Mesendoderm (in vitro differentiated cells): ENCODE results near the gene ITCH.
"Not testable (repeated sequence)": the region's sequence is repeated elsewhere in the genome, so short reads cannot be mapped to it uniquely, and the experiment has no call there.

Source experiments
- DNase-seq: peaks from one replicate; pipeline ENCODE4 v3.0.0; 2013
- H2AK5ac ChIP-seq: 2 replicates; pipeline ENCODE4 v1.6.1; 2013; ENCODE audit warnings: low read length, inconsistent platforms
- H2BK120ac ChIP-seq: 2 replicates; pipeline ENCODE4 v1.6.1; 2013; ENCODE audit warnings: low read depth, mild to moderate bottlenecking, low read length, moderate library complexity, mixed read lengths
- H2BK15ac ChIP-seq: replicated peaks from 2 replicates; pipeline ENCODE4 v1.6.1; 2013; ENCODE audit warnings: low read depth, mild to moderate bottlenecking, moderate library complexity
- H2BK5ac ChIP-seq: 2 replicates; pipeline ENCODE4 v1.6.1; 2013; ENCODE audit warnings: low read length, inconsistent platforms
- H3K18ac ChIP-seq: 2 replicates; pipeline ENCODE4 v1.6.1; 2013; ENCODE audit warnings: mild to moderate bottlenecking, low read length, mixed read lengths
- H3K23ac ChIP-seq: one replicate; pipeline ENCODE4 v1.6.1; 2013; ENCODE audit warnings: low read length
- H3K27ac ChIP-seq: 2 replicates; pipeline ENCODE4 v1.5.1; 2013; ENCODE audit warnings: low read depth, mild to moderate bottlenecking, inconsistent platforms, low read length, moderate library complexity
- H3K27me3 ChIP-seq: 2 replicates; pipeline ENCODE4 v1.6.1; 2013; ENCODE audit warnings: low read length, control low read depth, mild to moderate bottlenecking, inconsistent platforms; ENCODE audit not compliant: insufficient read depth, poor library complexity
- H3K36me3 ChIP-seq: 2 replicates; pipeline ENCODE4 v1.6.1; 2013; ENCODE audit warnings: low read length, inconsistent platforms; ENCODE audit not compliant: control insufficient read depth, insufficient read depth
- H3K4ac ChIP-seq: one replicate; pipeline ENCODE4 v1.6.1; 2013; ENCODE audit warnings: low read depth, mild to moderate bottlenecking, low read length, moderate library complexity
- H3K4me1 ChIP-seq: 2 replicates; pipeline ENCODE4 v1.6.1; 2013; ENCODE audit warnings: low read depth, low read length, inconsistent platforms; ENCODE audit not compliant: control insufficient read depth
- H3K4me2 ChIP-seq: 2 replicates; pipeline ENCODE4 v1.6.1; 2013; ENCODE audit warnings: low read length
- H3K4me3 ChIP-seq: 2 replicates; pipeline ENCODE4 v1.5.1; 2013; ENCODE audit warnings: mild to moderate bottlenecking, low read length
- H3K56ac ChIP-seq: one replicate; pipeline ENCODE4 v1.6.1; 2013; ENCODE audit warnings: low read length
- H3K79me1 ChIP-seq: 2 replicates; pipeline ENCODE4 v1.6.1; 2013; ENCODE audit warnings: low read length, inconsistent platforms
- H3K79me2 ChIP-seq: 2 replicates; pipeline ENCODE4 v1.6.1; 2013; ENCODE audit warnings: mild to moderate bottlenecking, low read length; ENCODE audit not compliant: control insufficient read depth, insufficient read depth
- H3K9ac ChIP-seq: 2 replicates; pipeline ENCODE4 v1.6.1; 2013; ENCODE audit warnings: low read length, inconsistent platforms
- H4K5ac ChIP-seq: one replicate; pipeline ENCODE4 v1.6.1; 2013; ENCODE audit warnings: low read length
- H4K8ac ChIP-seq: one replicate; pipeline ENCODE4 v1.6.1; 2013; ENCODE audit warnings: low read depth, mild to moderate bottlenecking, control low read depth, low read length, moderate library complexity
- WGBS: extraction: QIAGEN DNeasy Blood & Tissue Kit; methylation state at CpG from one replicate; pipeline ENCODE4 v1.1.7; 2013; ENCODE audit warnings: low lambda C conversion rate, missing lambda C conversion rate; ENCODE audit not compliant: insufficient coverage; ENCODE audit errors: extremely low coverage; 5-methylcytosine and 5-hydroxymethylcytosine counted together

ITCH gene

DNA sequence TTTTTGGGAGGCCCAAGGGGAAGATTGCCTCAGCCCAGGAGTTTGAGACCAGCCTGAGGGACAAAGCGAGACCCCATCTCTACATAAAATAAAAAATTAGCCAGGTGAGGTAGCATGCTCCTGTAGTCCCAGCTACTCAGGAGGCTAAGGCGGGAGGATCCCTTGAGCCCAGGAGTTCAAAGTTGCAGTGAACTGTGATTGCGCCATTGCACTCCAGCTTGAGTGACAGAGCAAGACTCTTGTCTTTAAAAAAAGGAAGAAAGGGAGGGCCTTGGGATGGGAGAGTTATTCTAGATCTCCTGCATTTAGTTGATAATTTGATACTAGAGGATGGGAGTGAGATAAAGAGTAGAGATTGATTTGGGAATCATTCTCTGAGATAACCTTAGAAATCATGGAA lies 68.1 kb downstream of the ITCH start:
- H3K23ac ChIP-seq = no peak overlapping the region
- H2BK120ac ChIP-seq = no peak overlapping the region
- no peak overlapping the region for H3K18ac ChIP-seq
- no peaks in the 10 kb centered on the region for H3K4me1 ChIP-seq
- H3K4ac ChIP-seq = no peak overlapping the region
- no peak for DNase-seq
- H3K27me3 ChIP-seq = no peaks in the 10 kb centered on the region
- no peaks in the 10 kb centered on the region for H3K79me2 ChIP-seq
- no peak overlapping the region for H4K8ac ChIP-seq
- H2BK5ac ChIP-seq = no peak overlapping the region
- no peak overlapping the region for H4K5ac ChIP-seq
- no CpG with 5 or more reads among the region's 3 CpGs for WGBS
- no peak overlapping the region for H2BK15ac ChIP-seq
- no peak overlapping the region for H3K4me2 ChIP-seq
- no peaks in the 10 kb centered on the region for H3K79me1 ChIP-seq
- no peak overlapping the region for H2AK5ac ChIP-seq
- no peak overlapping the region for H3K4me3 ChIP-seq
- no peak overlapping the region for H3K27ac ChIP-seq
- no peaks in the 10 kb centered on the region for H3K36me3 ChIP-seq
- no peak overlapping the region for H3K9ac ChIP-seq
- H3K56ac ChIP-seq = no peak overlapping the region

DNA sequence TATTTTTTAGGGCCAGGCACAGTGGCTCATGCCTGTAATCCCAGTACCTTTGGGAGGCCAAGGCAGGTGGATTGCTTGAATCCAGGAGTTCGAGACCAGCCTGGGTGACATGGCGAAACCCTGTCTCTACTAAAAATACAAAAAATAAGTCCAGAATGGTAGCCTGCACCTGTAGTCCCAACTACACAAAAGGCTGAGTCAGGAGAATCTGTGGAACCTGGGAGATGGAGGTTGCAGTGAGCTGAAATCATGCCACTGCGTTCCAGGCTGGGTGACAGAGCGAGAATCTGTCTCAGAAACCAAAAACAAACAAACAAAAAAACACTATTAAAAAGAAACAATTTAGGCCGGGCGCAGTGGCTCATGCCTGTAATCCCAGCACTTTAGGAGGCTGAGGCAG lies 69.6 kb downstream of the ITCH start:
- not testable (repeated sequence) for H3K27ac ChIP-seq, DNase-seq, H3K36me3 ChIP-seq, H3K79me1 ChIP-seq, H3K4me3 ChIP-seq, H3K79me2 ChIP-seq, H3K27me3 ChIP-seq, H3K56ac ChIP-seq, H4K5ac ChIP-seq, H4K8ac ChIP-seq, H3K23ac ChIP-seq, H3K4ac ChIP-seq, H3K4me2 ChIP-seq, H3K9ac ChIP-seq, H2AK5ac ChIP-seq, H3K4me1 ChIP-seq, H2BK120ac ChIP-seq, H3K18ac ChIP-seq, H2BK5ac ChIP-seq, H2BK15ac ChIP-seq
- WGBS = no CpG with 5 or more reads among the region's 6 CpGs

DNA sequence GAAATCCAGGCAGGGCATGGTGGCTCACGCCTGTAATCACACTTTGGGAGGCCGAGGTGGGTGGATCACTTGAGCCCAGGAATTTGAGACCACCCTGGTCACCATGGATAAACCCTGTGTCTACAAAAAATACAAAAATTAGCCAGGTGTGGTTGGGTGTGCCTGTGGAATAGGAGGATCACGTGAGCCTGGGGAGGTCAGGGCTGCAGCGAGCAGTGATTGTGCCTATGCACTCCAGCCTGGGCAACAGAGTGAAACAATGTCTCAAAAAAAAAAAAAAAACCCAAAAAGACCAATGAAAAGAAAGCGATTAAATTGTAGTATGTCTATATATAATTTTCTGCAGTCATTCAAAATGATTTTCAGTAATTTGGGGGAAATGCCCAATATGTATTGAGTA lies 70.3 kb downstream of the ITCH start:
- Histone ChIP-seq H2BK15ac (no peak overlapping the region), H3K56ac (no peak overlapping the region), H3K4me3 (no peak overlapping the region), H3K4me1 (no peaks in the 10 kb centered on the region), H3K4ac (no peak overlapping the region), H2BK120ac (no peak overlapping the region), H4K5ac (no peak overlapping the region), H2BK5ac (no peak overlapping the region), H3K9ac (no peak overlapping the region), H3K27me3 (no peaks in the 10 kb centered on the region), H3K23ac (no peak overlapping the region), H3K18ac (no peak overlapping the region), H3K79me1 (peaks cover 1% of the 10 kb centered on the region), H2AK5ac (no peak overlapping the region), H3K4me2 (no peak overlapping the region), H3K79me2 (no peaks in the 10 kb centered on the region), H3K27ac (no peak overlapping the region), H4K8ac (no peak overlapping the region), H3K36me3 (peaks cover 1% of the 10 kb centered on the region)
- no peak for DNase-seq
- WGBS = no CpG with 5 or more reads among the region's 5 CpGs

DNA sequence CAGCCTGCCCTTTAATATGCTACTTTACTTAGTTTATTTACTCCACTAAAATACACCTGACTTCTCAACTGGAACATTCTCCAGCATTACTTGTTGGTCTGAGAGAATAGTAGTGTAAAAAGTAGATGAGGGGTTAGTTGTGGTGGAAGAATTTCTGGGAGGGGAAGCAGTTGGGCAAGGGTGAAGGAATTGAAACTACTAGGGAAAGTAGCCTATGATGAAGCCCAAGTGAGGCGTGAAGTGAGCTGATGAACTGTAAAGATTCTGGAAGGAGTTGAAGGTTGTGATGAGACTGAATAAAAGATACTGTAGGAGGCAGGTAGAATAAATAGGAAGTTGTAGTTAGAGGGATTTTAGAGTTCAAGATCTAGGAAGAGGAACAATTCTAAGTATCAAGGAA lies 72.5 kb downstream of the ITCH start:
- Histone ChIP-seq H4K8ac (no peak overlapping the region), H2BK5ac (no peak overlapping the region), H2BK15ac (no peak overlapping the region), H2AK5ac (no peak overlapping the region), H3K23ac (no peak overlapping the region), H3K27ac (no peak overlapping the region), H3K79me2 (no peaks in the 10 kb centered on the region), H3K4me3 (no peak overlapping the region), H3K9ac (no peak overlapping the region), H3K36me3 (peaks cover 4% of the 10 kb centered on the region), H3K4me1 (no peaks in the 10 kb centered on the region), H3K27me3 (no peaks in the 10 kb centered on the region), H4K5ac (no peak overlapping the region), H3K4me2 (no peak overlapping the region), H3K56ac (no peak overlapping the region), H3K18ac (no peak overlapping the region), H3K79me1 (peaks cover 1% of the 10 kb centered on the region), H3K4ac (no peak overlapping the region), H2BK120ac (no peak overlapping the region)
- WGBS = no CpG with 5 or more reads among the region's 1 CpG
- no peak for DNase-seq

DNA sequence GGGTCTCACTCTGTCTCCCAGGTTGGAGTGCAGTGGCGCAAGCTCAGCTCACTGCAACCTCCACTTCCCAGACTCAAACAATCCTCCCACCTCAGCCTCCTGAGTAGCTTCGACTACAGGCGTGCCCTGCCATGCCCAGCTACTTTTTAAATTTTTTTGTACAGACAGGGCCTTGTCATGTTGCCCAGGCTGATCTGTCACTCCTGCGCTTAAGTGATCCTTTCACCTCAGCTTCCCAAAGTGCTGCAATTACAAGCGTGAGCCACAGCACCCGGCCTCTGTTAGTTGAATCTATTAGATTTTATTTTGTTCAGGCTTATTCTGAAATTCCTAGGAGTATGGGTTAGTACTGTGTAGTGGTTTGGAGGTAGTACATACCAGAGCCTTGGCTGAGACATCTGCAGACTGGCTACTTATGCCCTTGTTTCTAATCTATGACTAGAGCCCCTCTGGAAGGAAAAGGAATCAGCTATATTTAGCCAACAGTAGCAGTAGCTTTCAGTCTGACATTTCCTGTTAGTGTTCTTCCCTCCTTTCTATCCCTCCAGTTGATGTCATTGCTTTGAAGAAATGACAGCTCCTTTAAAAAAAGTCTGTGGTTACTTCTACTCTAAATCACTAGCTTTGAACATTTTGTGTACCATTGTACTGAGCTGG lies 74.4 kb downstream of the ITCH start:
- no peak overlapping the region for H2BK120ac ChIP-seq
- no peak overlapping the region for H3K56ac ChIP-seq
- H3K18ac ChIP-seq = no peak overlapping the region
- no peaks in the 10 kb centered on the region for H3K4me1 ChIP-seq
- peaks cover 4% of the 10 kb centered on the region for H3K36me3 ChIP-seq
- no peak overlapping the region for H4K5ac ChIP-seq
- no peak overlapping the region for H3K9ac ChIP-seq
- no peak overlapping the region for H2AK5ac ChIP-seq
- no peak overlapping the region for H3K4me3 ChIP-seq
- H2BK5ac ChIP-seq = no peak overlapping the region
- H3K79me1 ChIP-seq = peaks cover 1% of the 10 kb centered on the region
- no peak overlapping the region for H2BK15ac ChIP-seq
- no peak overlapping the region for H3K23ac ChIP-seq
- no peak overlapping the region for H4K8ac ChIP-seq
- WGBS = no CpG with 5 or more reads among the region's 6 CpGs
- no peaks in the 10 kb centered on the region for H3K27me3 ChIP-seq
- no peak overlapping the region for H3K4ac ChIP-seq
- no peaks in the 10 kb centered on the region for H3K79me2 ChIP-seq
- no peak for DNase-seq
- no peak overlapping the region for H3K27ac ChIP-seq
- no peak overlapping the region for H3K4me2 ChIP-seq

DNA sequence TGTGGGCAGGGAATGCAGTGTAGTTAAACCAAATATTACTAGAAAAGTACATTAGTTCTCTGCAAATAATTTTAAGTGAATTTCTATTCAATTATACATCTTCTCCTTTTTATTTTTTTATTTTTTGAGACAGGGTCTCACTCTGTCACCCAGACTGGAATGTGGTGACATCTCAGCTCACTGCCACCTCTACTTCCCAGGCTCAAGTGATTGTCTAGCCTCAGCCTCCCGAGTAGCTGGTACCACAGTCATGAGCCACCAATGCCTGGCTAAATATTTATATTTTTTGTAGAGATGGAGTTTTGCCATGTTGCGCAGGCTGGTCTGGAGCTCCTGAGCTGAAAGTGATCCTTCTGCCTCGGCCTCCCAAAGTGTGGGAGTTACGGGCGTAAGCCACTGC lies 76.1 kb downstream of the ITCH start:
- H2BK5ac ChIP-seq = no peak overlapping the region
- whole genome bisulfite sequencing = no CpG with 5 or more reads among the region's 5 CpGs
- H3K18ac ChIP-seq = no peak overlapping the region
- H3K36me3 ChIP-seq = peaks cover 4% of the 10 kb centered on the region
- H4K5ac ChIP-seq = no peak overlapping the region
- H3K4ac ChIP-seq = no peak overlapping the region
- H3K4me3 ChIP-seq = no peak overlapping the region
- no peaks in the 10 kb centered on the region for H3K27me3 ChIP-seq
- H3K9ac ChIP-seq = no peak overlapping the region
- no peak overlapping the region for H2AK5ac ChIP-seq
- H3K79me2 ChIP-seq = no peaks in the 10 kb centered on the region
- no peak overlapping the region for H3K23ac ChIP-seq
- H2BK15ac ChIP-seq = no peak overlapping the region
- no peak for DNase-seq
- no peak overlapping the region for H2BK120ac ChIP-seq
- H3K4me1 ChIP-seq = no peaks in the 10 kb centered on the region
- no peak overlapping the region for H3K27ac ChIP-seq
- no peak overlapping the region for H4K8ac ChIP-seq
- H3K79me1 ChIP-seq = peaks cover 1% of the 10 kb centered on the region
- H3K4me2 ChIP-seq = no peak overlapping the region
- no peak overlapping the region for H3K56ac ChIP-seq
